Measurements from ENCODE around the gene FYCO1. TPM values are rescaled to one million over a fixed set of nuclear protein-coding genes. Genes with fewer than 3 reads are reported as not detected.

Gene FYCO1
- total RNA-seq, 1 donor from 2014 or later: 40.9 TPM

DNA sequence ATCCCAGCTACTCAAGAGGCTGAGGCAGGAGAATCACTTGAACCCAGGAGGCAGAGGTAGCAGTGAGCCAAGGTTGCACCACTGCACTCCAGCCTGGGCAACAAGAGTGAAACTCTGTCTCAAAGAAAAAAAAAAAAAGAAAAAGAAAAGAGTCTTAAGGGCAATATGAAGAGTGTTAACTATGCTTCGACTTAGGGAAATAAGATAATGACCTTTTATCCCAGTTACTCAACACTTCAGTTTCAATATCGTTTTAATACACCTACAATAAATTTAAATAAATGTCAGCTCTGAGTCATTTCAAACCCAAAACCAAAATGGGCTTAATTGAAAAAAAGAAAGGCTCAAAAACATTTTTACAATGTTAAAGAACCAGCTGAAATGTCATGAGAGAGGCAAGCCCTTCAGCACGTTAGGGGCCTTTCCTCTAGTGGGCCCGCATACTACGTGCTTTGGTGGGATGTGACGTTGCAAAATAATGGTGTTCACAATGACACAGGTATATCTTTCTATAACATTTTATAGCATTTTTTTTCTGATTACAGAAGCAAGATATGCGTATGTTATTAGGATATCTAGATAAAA lies 15.3 kb downstream of the FYCO1 start:
- Histone ChIP-seq H3K27me3 (ENCODE audit: low read depth) (no peaks in the 10 kb centered on the region), H3K4me1 (peaks cover 29% of the 10 kb centered on the region), H3K4me3 (no peak overlapping the region), H3K36me3 (peaks cover 93% of the 10 kb centered on the region), H3K9me3 (no peaks in the 10 kb centered on the region), H3K27ac (no peak overlapping the region)
- intact Hi-C loops (cut with DNase I): no loop called here
- DNase-seq (no peak), ATAC-seq (no peak)
- TF ChIP-seq, protein P1, sequence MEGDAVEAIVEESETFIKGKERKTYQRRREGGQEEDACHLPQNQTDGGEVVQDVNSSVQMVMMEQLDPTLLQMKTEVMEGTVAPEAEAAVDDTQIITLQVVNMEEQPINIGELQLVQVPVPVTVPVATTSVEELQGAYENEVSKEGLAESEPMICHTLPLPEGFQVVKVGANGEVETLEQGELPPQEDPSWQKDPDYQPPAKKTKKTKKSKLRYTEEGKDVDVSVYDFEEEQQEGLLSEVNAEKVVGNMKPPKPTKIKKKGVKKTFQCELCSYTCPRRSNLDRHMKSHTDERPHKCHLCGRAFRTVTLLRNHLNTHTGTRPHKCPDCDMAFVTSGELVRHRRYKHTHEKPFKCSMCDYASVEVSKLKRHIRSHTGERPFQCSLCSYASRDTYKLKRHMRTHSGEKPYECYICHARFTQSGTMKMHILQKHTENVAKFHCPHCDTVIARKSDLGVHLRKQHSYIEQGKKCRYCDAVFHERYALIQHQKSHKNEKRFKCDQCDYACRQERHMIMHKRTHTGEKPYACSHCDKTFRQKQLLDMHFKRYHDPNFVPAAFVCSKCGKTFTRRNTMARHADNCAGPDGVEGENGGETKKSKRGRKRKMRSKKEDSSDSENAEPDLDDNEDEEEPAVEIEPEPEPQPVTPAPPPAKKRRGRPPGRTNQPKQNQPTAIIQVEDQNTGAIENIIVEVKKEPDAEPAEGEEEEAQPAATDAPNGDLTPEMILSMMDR (IDR thresholded peaks at IDR 0.05): no peak

DNA sequence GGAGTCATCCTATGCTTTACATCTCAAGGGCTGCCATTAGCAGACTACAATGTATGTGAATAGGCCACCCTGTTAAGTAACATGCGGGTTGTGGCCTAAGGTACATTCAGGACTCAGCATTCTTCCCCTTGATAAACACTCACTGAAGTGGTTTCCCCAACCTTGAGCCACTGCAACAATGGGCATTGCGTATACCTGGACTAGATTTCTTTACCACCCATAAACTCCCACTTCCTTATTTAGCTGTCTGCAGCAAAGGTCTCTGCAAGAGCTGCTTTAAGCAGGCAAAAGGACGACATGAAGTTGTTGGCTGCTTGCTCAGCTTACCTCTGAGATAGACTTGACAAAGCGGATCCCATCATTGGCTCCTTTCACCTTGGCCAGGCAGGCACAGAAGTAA lies 16.2 kb downstream of the FYCO1 start:
- intact Hi-C loops (cut with DNase I): no loop called here
- ATAC-seq (peak; percentile 18 to 53), DNase-seq (no peak)
- H3K27ac ChIP-seq: peak overlapping the region; percentile 50
- no peak overlapping the region for H3K4me3 ChIP-seq
- H3K9me3 ChIP-seq: no peaks in the 10 kb centered on the region
- H3K36me3 ChIP-seq: peaks cover 97% of the 10 kb centered on the region
- H3K4me1 ChIP-seq: peaks cover 19% of the 10 kb centered on the region
- TF ChIP-seq, protein P1 (IDR thresholded peaks at IDR 0.05): no peak
- H3K27me3 ChIP-seq (ENCODE audit: low read depth): no peaks in the 10 kb centered on the region

DNA sequence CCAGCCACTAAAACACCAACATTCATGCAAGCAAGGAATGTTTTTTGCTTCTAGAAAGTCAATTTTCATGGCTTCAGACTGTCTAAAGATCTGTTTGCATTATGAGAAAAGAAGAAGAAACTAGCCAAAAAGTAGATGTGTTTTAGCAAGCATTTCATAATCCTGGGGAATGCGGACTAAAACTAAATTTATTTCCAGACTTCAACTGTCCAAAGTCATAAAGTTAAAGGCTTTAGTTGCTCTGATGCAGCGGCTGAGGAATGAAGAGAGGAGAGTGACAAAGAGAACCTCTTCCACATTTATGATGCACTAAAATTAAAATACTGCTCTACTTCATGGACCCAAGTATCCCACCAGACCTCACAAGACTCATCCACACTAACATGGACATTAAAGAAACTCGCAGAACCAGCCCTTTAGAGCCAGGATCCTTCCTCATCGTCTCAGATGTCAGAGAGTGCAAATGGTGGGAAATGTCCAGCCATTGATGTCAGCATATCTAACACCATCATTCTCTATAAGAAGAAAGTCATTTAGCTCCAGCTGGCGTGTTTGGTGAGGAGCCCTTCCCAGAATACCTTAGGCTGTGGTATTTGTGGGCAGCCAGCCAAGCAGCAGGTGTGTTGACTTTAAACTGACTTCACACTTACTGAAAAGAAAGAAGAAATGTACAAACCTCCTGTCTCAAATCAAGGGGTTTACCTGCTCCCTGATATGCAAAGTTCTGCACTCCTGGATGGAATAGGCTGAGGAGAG lies 17.4 kb downstream of the FYCO1 start:
- TF ChIP-seq, protein P1 (IDR thresholded peaks at IDR 0.05): no peak
- no peaks in the 10 kb centered on the region for H3K27me3 ChIP-seq (ENCODE audit: low read depth)
- H3K4me3 ChIP-seq: no peak overlapping the region
- ATAC-seq (peak; percentile 84 to 89), DNase-seq (peak; percentile 86)
- H3K9me3 ChIP-seq: no peaks in the 10 kb centered on the region
- H3K27ac ChIP-seq: peak overlapping the region; percentile 50
- peaks cover 96% of the 10 kb centered on the region for H3K36me3 ChIP-seq
- peaks cover 12% of the 10 kb centered on the region for H3K4me1 ChIP-seq
- intact Hi-C loops (cut with DNase I): no loop called here

DNA sequence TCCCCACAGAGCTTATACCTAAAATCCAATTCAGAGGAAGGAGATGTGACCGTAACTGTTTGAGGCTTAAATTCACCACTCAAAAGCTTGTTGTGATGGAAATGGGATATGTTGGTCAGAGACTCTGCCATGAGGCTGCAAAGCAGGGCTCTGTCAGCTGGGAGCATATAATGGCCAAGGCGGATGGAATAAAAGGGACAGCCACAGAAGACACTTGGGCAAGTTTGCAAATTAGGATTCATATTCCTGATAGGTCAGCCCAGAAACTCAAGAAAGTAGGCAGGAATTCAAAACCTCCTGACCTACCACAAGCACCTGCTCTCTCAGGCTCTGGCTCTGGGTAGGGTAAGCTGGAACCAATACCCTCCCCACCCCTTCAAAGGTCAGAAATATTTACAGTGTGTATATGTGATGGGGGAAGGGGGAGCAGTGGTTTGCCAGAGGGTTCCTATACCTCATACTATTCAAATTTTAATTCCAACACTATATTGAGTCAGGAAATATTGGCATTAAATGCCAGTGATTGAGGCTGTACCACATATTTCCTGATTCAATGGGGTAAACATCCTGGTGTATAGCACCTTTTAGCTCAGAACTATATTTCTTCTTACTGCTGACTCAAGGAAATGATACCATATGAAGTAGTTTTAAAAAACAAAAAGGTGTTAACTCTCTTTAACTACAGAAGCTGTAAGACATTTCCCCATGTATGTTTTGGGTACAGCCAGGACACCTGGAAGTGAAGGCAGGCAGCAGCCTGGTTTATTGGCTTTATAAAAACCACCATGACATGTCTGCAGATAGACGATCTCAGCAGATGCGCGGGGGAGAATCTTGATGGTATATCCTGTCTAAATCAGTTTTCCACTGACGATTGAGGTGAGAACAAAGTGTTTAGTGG lies 19.2 kb downstream of the FYCO1 start:
- ATAC-seq: no peak
- TF ChIP-seq, protein P1 (IDR thresholded peaks at IDR 0.05): no peak
- Histone ChIP-seq H3K9me3 (no peaks in the 10 kb centered on the region), H3K27me3 (ENCODE audit: low read depth) (no peaks in the 10 kb centered on the region), H3K27ac (peak overlapping the region; percentile 10), H3K4me3 (no peak overlapping the region), H3K4me1 (peaks cover 26% of the 10 kb centered on the region), H3K36me3 (peaks cover 96% of the 10 kb centered on the region)
- DNase-seq: no peak
- intact Hi-C loops (cut with DNase I): no loop called here

DNA sequence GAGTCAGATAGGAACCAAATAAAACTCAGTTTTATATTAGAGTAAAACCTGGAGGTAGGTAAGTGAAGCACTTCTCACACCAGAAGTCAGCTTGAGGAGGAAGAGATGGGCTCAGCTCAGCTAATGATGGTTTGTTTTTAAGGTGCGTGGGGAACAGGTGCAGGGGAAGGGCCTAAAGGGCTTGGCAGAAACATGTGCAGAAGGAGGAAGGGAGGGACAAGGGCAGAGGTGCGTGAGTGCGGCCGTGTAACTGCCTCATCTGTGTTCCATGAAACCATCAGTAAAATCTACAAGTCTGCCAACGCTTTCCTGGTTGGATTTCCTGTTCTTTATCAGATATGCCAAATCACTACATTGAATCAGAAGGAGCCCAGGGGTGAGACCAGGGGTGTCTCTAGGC lies 19.9 kb downstream of the FYCO1 start:
- ATAC-seq: no peak
- Histone ChIP-seq H3K4me3 (no peak overlapping the region), H3K4me1 (peaks cover 26% of the 10 kb centered on the region), H3K27ac (no peak overlapping the region), H3K9me3 (no peaks in the 10 kb centered on the region), H3K27me3 (ENCODE audit: low read depth) (no peaks in the 10 kb centered on the region), H3K36me3 (peaks cover 94% of the 10 kb centered on the region)
- TF ChIP-seq, protein P1 (IDR thresholded peaks at IDR 0.05): no peak
- intact Hi-C loops (cut with DNase I): no loop called here
- no peak for DNase-seq
